Sigmoid colon (tissue), 7 donors: Measurements from ENCODE around the gene PARVG. TPM values are rescaled to one million over a fixed set of nuclear protein-coding genes. Genes with fewer than 3 reads are reported as not detected.

Experiments
- DNase-seq: peaks from one replicate; pipeline ENCODE4 v3.0.0-alpha.2; 2019
- H3K27ac ChIP-seq, 4 donors: fragments of 200-600 bp; sonication (generic); one replicate each; pipeline ENCODE4 v1.5.1; 2016 to 2019; ENCODE audit warnings: mild to moderate bottlenecking in 1 of 4
- H3K27me3 ChIP-seq, 3 donors: fragments of 200-600 bp; sonication (generic); one replicate each; pipeline ENCODE4 v1.5.1; 2019; ENCODE audit warnings: mild to moderate bottlenecking in 1 of 3
- H3K36me3 ChIP-seq, 4 donors: fragments of 200-600 bp; sonication (generic); one replicate each; pipeline ENCODE4 v1.5.1; 2016 to 2019
- H3K4me1 ChIP-seq, 4 donors: fragments of 200-600 bp; sonication (generic); one replicate each; pipeline ENCODE4 v1.5.1; 2017 to 2019
- H3K4me3 ChIP-seq, 4 donors: fragments of 200-600 bp; sonication (generic); one replicate each; pipeline ENCODE4 v1.5.1; 2017 to 2019; ENCODE audit warnings: mild to moderate bottlenecking in 2 of 4, moderate library complexity in 1 of 4
- H3K9me3 ChIP-seq, 4 donors: fragments of 200-600 bp in 3 of 4; sonication (generic) in 3 of 4; one replicate each; pipeline versions ENCODE4 v1.5.1 to v1.6.1; 2013 to 2019
- CTCF ChIP-seq, 4 experiments: fragments of 450-650 bp in 3 of 4; fragments of 200-600 bp in 1 of 4; IDR thresholded peaks; one replicate each; pipeline ENCODE4 v1.5.1; 2016 to 2019; ENCODE audit warnings: antibody characterized with exemption in 4 of 4, mild to moderate bottlenecking in 3 of 4, moderate library complexity in 2 of 4
- EP300 ChIP-seq, 4 donors: sonication (generic); formaldehyde crosslinking; IDR thresholded peaks; one replicate each; pipeline ENCODE4 v1.6.1; 2017; ENCODE audit warnings: antibody characterized with exemption in 4 of 4
- POLR2A ChIP-seq, 2 donors: fragments of 450-650 bp; IDR thresholded peaks; one replicate each; pipeline ENCODE4 v1.6.1; 2016; ENCODE audit warnings: antibody characterized with exemption in 2 of 2, mild to moderate bottlenecking in 2 of 2, moderate library complexity in 2 of 2
- POLR2AphosphoS5 ChIP-seq, 4 donors: sonication (generic); formaldehyde crosslinking; IDR thresholded peaks; one replicate each; pipeline ENCODE4 v1.6.1; 2017; ENCODE audit warnings: antibody characterized with exemption in 4 of 4
- WGBS, 2 donors: extraction: QIAGEN DNeasy Blood & Tissue Kit; methylation state at CpG; one replicate each; pipeline ENCODE4 v1.1.7; 2013; 5-methylcytosine and 5-hydroxymethylcytosine counted together
- intact Hi-C: fragments of 100-400 bp; cut with DNase I; formaldehyde crosslinking; loops from one replicate; pipeline ENCODE4 v1.15.1; 2023
- polyA plus RNA-seq, 3 donors: library from polyadenylated mRNA; stranded (reverse); fragments of 200-250 nt; gene quantifications; one replicate each; pipeline ENCODE4 v1.2.3, GENCODE V29; 2013
- total RNA-seq, 4 donors: library from RNA; depleted of rRNA; stranded (reverse); fragments of >200 nt; gene quantifications; one replicate each; pipeline ENCODE4 v1.1.0, GENCODE V29; 2016
- donor health status: healthy with polysubstance abuse.
- donor health status: Bipolar disorder and iron deficiency.
- donor health status: healthy.

Gene PARVG
- total and polyA plus RNA-seq, 7 donors, result 3.0 to 65.1 (median 9.8) TPM

GRCh38 chr22:44155115-44155514 is 25.6 kb upstream of the PARVG start:
- Histone ChIP-seq H3K36me3 (no peaks in the 10 kb centered on the region), H3K4me1 (peaks cover 0 to 44% (median 39%) of the 10 kb centered on the region in 4 donors), H3K27me3 (no peaks in the 10 kb centered on the region), H3K4me3 (no peak overlapping the region), H3K27ac (no peak overlapping the region), H3K9me3 (no peaks in the 10 kb centered on the region)
- DNase-seq, result no peak
- intact Hi-C loops, result loop anchor here (10.0 kb wide), 1 partner anchor 470 kb away; no protein-coding TSS in a partner anchor
- WGBS, 2 donors, result 80 to 83% methylated on average over 14 of the region's 14 CpGs
- TF ChIP-seq CTCF (IDR thresholded peaks at IDR 0.05) (no peak), POLR2A (IDR thresholded peaks at IDR 0.05) (no peak), EP300 (IDR thresholded peaks at IDR 0.05) (no peak), POLR2AphosphoS5 (IDR thresholded peaks at IDR 0.05) (no peak)

- intact Hi-C loops, result loop anchor here (2.0 to 10.0 kb wide), 4 partner anchors 69 to 467 kb away; no protein-coding TSS in a partner anchor
Measured at GRCh38 chr22:44157916-44158618, 22.7 kb upstream of the PARVG start.

GRCh38 chr22:44158816-44159215 is 21.9 kb upstream of the PARVG start:
- TF ChIP-seq POLR2A (IDR thresholded peaks at IDR 0.05) (no peak), EP300 (IDR thresholded peaks at IDR 0.05) (no peak), POLR2AphosphoS5 (IDR thresholded peaks at IDR 0.05) (no peak), CTCF (IDR thresholded peaks at IDR 0.05) (no peak)
- 78 to 83% methylated on average over 8 of the region's 8 CpGs for WGBS, 2 donors
- H3K36me3 ChIP-seq, result no peaks in the 10 kb centered on the region
- no peak for DNase-seq
- no peaks in the 10 kb centered on the region for H3K9me3 ChIP-seq
- H3K27me3 ChIP-seq, result no peaks in the 10 kb centered on the region
- H3K27ac ChIP-seq, result peak overlapping the region; percentile 17 to 86 (median 82)
- intact Hi-C loops, result loop anchor here (2.0 to 10.0 kb wide), 4 partner anchors 70 to 466 kb away; no protein-coding TSS in a partner anchor
- peaks cover 0 to 46% (median 35%) of the 10 kb centered on the region in 4 donors for H3K4me1 ChIP-seq
- H3K4me3 ChIP-seq, result no peak overlapping the region

More at GRCh38 chr22:44157916-44158618, 22.7 kb upstream of the PARVG start:
- Histone ChIP-seq H3K27me3 (no peaks in the 10 kb centered on the region), H3K4me1 (peaks cover 0 to 44% (median 35%) of the 10 kb centered on the region in 4 donors), H3K36me3 (no peaks in the 10 kb centered on the region), H3K27ac (peak overlapping the region; percentile 17 to 86 (median 82)), H3K4me3 (no peak overlapping the region), H3K9me3 (no peaks in the 10 kb centered on the region)
- no peak for TF ChIP-seq POLR2A (IDR thresholded peaks at IDR 0.05)
- TF ChIP-seq EP300 (IDR thresholded peaks at IDR 0.05), result no peak
- TF ChIP-seq CTCF (IDR thresholded peaks at IDR 0.05), result no peak
- TF ChIP-seq POLR2AphosphoS5 (IDR thresholded peaks at IDR 0.05), result no peak
- DNase-seq, result no peak
- 87 to 93% methylated on average over 13 of the region's 13 CpGs for WGBS, 2 donors

- peaks cover 0 to 50% (median 39%) of the 10 kb centered on the region in 4 donors for H3K4me1 ChIP-seq
- H3K9me3 ChIP-seq, result no peaks in the 10 kb centered on the region
- no peaks in the 10 kb centered on the region for H3K36me3 ChIP-seq
- DNase-seq, result peak; percentile 92
- H3K4me3 ChIP-seq, result no peak overlapping the region
- TF ChIP-seq POLR2A (IDR thresholded peaks at IDR 0.05) (no peak), CTCF (IDR thresholded peaks at IDR 0.05) (no peak), EP300 (IDR thresholded peaks at IDR 0.05) (peak in 3 of 4 donors; percentile 64 to 90 (median 81)), POLR2AphosphoS5 (IDR thresholded peaks at IDR 0.05) (peak; percentile 91 to 97 (median 96))
- H3K27me3 ChIP-seq, result no peaks in the 10 kb centered on the region
- WGBS, 2 donors, result 88 to 90% methylated on average over 7 of the region's 7 CpGs
- H3K27ac ChIP-seq, result peak overlapping the region; percentile 49 to 86 (median 82)
- intact Hi-C loops, result loop anchor here (2.0 to 10.0 kb wide), 4 partner anchors 70 to 466 kb away; no protein-coding TSS in a partner anchor
Measured at GRCh38 chr22:44159221-44159620, 21.5 kb upstream of the PARVG start.
